ENCODE results near the gene OSBP2.

The OSBP2 gene

DNA sequence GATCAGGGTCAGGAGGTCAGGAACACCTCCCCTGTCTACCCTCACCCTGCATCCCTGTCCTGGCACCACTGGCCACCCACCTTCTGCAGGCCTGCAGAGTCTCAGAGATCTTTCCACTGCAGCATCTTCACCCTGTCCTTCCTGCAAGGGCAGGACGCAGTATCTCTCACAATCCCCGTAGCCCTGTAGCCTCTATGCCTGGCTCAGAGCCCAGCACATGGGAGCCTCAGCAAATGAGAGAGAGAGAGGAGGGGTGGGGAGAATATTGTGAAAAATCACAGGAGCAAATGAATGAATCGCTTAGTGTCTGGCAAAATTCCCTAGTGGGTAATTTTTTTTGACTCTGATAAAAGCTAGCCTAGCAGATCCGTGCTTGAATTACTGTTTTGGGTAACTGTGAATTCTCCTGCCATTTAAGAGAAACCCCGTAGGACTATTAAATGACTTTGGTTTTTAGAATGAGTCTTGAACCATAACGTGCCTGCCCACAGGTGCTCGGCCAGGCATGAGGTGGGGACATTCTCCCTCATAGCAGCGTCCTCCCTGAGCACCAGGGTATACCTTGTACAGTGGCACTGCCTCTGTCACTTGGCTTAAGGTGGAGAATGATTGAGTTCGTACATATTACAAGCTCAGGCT is 182.4 kb downstream of the OSBP2 start:
- in situ Hi-C loops (cut with MboI; ENCODE audit: low sequenced_read_pairs) = no loop called here

DNA sequence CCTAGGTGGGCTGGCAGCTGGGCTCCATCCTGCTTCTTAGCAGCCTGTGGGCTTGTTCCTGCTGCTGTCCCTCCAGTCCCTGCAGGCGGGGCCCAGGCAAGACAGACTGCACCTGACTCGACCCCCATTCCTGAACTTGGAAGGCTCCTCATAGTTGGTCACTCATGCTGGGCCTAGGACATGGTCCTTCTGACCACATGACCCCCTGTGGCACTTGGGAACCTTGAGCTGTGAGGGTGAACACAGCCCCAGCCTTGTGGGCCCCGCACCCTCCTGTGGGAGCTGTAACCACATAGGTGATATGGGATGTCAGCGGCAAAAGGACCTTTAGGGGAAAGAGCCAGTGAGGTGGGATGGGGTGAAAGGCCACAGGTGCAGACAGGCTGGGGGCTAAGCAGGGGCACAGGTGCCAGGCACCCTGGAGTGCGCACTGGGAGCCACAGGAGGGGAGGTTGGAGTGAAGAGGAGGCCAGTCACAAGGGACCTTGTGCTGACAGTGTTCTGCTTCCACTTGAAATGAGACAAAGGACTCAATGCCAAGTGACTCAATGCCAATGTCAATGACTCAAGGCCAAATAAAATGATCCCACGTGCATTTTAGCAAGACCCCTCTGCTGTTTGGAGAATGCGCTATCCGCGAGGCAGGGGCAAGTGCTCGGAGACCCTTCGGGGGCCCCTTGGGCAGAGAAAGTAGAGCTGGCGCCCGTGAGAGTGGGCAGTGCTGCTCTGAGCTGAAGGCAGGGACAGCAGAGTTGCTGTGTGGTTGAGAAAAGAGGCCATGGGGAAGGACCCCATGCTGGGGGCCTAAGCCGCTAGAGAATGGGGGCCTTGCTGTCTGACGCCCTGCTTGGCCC is 183.2 kb downstream of the OSBP2 start:
- in situ Hi-C loops (cut with MboI; ENCODE audit: low sequenced_read_pairs) = no loop called here

DNA sequence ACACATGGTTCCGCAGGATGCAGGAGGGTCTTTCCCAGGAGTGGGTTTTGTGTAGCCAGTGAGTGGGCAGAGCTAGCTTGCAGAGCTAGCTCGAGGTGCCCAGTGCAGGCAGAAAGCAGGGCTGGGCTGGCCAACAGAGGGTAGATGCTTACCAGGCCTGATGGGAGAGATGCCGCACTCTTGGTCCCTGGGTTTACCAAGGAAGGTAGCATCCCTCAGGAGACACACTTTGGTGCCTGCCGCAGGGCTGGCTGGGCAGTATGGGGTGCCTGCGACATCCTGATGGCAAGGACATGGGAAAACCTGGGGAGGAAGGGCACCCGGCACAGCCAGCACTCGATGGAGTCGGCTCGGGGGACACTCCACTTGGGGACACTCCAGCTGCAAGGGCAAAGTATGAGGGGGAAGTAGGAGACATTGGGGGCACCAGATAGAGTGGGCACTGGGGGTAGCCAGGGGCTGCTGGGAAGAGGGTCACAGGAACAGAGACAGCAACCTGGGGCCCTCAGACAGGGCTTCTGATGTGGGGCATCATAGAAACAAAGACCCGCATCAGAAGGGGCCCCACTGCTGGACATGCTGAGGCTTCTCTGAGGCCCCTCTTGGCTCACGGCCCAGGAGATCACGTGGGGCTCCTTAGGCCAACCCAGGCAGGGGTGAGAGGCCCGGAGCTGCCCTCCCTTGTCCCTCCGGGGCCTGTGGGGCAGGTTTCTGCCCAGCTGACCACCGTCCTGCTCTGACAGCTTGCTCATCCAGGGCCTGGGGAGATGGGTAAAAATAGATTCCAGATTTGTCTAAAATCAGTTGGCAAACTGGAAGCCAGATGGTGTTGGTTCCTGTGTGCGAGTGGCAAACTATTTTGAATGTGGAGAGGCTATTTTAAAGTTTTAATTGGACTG is 184.1 kb downstream of the OSBP2 start:
- in situ Hi-C loops (cut with MboI; ENCODE audit: low sequenced_read_pairs) = no loop called here

DNA sequence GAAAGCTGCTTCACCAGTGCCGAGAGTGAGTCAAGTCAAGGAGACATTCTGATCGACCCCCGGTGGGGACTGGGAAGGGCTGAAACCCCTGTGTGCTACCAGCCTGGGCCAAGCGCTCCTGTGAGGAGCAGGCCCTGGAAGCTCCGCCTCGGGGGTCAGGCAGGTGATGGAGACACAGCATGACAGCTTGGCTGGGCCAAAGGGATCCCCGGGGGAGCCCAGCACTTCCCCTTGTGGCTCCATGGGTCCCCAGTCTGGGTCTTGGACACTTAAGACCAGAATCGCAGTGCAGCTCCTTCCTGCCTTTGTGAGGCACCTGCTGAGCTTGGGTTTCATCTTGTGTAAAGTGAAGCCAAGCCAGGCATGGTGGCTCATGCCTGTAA is 184.7 kb downstream of the OSBP2 start:
- in situ Hi-C loops (cut with MboI; ENCODE audit: low sequenced_read_pairs) = no loop called here

DNA sequence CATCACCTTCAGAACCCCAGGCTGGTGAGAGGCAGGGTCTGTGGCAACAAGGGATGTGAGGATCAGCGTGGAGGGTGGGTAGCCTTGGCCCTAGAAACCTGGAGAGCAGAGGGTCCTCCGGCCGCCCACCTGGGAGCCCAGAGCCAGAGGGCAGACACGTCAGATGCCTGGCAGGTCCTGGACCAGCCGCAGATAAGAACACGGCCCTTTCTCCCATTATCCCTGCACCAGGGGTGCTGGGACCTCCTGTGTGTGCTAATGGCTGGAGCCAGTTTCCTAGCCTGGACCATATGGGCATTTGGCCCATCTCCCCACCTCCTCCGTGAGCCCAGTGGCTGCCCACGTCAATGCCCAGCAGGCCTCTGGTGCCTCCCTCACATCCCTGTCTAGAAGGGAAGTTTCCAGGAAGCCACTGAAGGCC is 185.5 kb downstream of the OSBP2 start:
- in situ Hi-C loops (cut with MboI; ENCODE audit: low sequenced_read_pairs) = no loop called here

DNA sequence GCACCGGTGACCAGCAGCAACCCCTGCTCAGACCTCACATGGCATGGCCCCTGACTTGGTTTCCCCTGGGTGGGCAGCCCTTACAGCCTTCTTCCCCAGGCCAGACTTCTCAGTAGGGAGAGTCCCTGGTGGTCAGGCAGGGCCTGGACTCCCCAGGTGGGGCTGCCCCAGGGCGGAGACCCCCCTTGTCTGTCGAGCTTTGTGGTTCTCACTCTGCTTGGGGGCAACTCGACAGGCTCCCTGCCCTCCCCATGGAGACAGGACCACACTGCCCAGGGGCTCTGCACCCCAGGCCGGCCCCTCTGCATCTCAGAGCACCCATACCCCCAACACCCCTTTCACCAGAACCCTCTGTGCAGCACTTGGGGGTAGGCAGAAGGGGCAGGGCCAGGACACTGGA is 186.2 kb downstream of the OSBP2 start:
- in situ Hi-C loops (cut with MboI; ENCODE audit: low sequenced_read_pairs) = no loop called here

DNA sequence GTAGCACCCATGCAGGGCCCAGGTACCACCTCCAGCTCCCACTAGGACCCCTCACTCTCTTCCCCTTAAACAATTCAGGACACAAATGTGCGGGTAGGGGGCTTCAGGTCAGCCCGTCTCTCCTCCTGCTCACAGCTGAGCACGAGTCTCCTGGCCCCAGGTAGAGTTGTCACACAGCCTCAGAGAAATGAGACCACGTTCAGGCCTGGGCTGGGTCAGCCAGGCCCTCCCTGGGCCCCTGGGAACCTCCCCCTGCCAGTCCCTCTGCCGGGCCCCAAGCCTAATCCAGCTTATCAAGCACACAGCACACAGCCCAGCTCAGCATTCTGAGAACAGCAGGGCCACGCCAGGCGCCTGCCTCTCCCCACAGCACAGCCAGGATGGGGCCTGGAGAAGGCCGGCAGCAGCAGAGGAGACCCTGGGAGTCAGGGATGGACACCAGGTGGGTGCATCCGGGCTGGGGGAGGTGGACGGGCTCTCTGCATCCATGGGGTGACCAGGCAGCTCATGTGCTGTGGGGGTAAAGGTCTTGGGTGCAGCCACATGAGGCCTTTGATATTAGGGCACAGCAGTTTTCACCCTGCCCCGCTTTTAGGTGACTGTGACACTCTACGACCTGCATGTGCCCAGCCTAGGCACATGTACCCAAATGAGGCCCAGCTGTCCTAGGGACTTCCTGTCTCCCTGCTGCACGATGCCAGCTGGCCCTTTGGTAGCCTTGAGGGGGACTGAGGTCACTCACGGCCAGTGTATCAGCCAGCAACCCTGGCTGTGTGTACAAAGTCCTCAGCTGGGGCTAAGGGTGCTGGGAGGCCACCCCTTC is 186.9 kb downstream of the OSBP2 start:
- in situ Hi-C loops (cut with MboI; ENCODE audit: low sequenced_read_pairs) = no loop called here

DNA sequence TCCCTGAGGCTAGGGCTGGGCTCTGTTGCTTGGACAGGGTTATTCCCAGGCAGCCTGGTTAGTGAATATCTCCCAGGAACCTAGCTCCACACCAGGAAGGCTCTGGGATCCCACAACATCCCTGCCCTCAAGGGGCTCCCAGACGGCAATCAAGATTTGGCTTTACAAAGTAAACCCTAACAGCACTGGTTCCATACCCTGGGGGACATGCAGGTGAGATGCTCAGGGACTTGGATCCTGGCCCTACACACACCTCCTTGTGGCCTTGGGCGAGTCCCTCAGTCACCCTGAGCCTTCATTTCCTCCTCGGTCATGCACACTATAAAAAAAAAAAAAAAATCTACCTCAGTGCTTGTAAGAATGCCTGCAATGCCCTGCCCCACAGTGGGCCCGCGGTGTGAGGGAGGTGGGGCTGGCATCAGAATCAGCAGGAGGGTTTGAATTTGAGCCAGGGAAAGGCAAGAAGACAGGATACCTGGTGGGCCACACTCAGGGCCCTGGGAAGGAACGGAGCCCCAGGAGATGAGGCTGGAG is 187.6 kb downstream of the OSBP2 start:
- in situ Hi-C loops (cut with MboI; ENCODE audit: low sequenced_read_pairs) = no loop called here

DNA sequence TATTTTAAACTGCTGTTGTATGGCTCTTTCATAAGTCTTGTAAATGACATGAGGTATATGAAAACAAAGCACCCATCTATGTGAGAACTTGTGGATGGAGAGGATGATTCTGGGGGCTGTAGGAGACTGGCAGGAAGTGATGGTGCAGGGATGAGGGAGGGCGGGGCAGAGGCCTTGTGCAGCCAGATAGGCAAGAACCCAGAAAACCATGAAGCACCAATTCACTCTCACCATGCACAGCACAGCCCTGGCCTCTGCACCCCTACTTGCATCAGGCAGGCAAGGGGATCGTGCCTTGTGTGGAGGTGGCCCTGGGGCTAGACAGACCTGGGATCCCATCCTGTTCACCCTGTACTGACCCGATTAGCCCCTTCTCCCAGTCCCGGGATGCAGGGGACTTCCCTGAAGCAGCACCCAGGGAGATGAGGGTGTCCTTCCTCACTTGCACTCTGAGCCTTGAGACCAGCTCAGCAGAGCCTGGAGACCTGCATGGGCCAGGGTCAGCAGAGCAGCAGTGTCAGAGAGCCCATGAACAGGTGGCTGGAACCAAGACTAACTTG is 188.4 kb downstream of the OSBP2 start:
- in situ Hi-C loops (cut with MboI; ENCODE audit: low sequenced_read_pairs) = no loop called here

DNA sequence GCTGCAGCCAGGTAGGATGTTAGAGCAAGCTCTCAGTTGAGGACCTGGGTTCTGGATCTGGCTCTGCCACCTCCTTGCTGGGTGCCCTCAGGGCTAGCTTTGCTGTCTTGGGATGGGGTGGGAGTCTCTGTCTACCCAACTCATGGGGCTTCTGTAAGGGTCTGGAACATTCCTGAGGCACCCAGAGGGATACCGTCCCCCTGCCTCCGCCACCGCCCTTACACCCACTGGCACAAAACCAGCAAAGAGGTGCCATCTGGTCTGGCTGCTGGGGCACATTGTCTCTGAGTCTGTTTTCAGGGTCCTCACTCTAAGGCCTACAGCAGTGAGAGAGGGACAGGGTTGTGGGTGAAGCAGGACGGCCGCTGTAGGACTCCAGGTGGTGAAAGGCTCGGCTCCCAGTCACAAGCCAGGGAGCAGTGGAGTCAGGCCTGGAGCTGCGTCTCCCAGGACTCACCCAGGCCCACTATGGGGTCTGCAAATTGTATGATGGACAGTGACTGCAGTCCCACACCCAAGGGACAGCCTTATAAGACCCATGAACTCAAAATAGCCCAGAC is 189.0 kb downstream of the OSBP2 start:
- in situ Hi-C loops (cut with MboI; ENCODE audit: low sequenced_read_pairs) = no loop called here

DNA sequence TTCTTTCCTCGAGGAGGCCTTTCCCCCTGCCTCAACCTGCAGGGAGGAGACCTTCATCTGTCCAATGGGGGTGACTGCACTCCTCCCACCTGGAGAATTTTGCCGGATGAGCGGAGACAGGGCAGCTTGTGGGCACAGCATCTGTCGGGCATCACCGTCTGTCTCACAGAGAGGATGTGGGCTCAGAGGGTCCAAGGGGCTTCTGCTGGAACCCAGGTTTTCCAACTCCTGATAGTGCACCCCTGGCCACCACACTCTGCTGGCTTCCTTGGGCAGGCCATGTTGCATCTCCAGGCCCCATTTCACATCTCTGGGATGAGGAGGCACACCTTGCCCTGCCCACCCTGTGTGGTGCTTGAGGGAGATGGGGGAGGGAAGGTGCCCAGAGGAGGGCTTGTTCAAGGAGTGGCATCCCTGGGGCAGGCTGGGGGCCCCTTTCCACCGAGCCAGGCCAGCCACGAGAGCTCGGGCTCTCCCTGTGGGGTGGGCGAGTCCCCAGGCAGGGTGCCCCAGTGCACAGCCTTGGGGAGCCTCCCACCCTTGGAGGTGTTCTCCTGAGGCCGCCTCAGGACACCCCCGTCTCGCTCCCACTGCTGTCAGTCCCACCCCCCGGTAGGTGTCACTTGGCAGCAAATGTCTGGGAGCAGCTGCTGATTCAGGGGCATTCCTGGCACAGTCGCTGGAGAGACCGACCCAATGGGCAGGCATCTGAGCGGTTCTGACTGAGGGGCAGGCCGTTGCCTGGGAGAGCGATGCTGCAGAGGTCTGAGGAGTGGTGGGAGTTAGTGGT is 189.7 kb downstream of the OSBP2 start:
- in situ Hi-C loops (cut with MboI; ENCODE audit: low sequenced_read_pairs) = no loop called here

DNA sequence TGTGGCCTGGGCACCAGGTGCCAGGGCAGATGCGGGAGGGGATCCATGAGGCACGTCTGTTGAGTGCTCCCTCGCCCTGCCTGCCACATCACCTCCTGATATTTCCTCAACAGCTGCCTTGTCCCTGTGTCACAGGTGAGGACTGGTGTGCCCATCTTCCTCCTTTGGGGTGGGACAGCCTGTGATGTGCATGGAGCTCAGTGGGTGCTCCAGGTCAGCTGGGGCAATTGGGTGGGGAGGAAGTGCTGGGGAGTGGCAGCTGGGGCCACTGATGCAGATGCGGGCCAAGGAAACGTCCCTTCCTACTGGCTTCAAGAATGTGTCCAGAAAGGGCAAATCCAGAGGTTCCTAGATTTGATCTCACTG is 190.3 kb downstream of the OSBP2 start:
- in situ Hi-C loops (cut with MboI; ENCODE audit: low sequenced_read_pairs) = no loop called here

DNA sequence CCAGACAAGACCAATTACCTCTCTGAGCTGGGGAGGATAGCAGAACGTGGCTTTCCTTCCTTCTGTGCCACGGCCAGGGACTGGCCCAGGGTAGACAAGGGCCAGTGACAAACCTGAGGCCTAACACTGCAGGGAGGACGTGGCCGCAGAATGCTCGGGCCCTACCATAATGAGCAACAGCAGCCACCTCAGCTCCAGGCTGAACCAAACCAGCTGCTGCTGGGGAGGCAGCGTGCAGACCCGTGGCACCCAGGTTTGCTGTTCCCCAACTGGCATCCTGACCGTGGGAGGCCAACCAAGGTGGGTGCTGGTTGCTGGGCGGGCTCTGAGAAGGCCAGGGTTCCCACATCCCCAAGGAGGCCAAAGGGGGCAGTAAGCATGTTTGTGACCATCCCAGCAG is 190.9 kb downstream of the OSBP2 start:
- in situ Hi-C loops (cut with MboI; ENCODE audit: low sequenced_read_pairs) = no loop called here

DNA sequence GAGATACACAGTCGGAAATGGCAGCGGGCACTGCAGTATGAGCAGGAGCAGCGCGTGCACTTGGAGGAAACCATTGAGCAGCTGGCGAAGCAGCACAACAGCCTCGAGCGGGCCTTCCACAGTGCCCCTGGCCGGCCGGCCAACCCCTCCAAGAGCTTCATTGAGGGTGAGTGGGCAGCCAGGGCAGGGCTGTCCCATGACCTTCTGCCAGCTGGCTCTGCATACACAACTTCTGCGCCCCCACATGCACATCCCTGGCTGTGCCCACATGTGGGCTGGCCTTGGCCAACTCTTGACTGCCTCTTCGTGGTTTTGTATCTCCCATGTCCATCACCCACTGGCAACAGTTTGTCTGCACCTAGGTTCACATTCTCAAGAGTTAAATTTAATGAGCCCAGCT is 192.8 kb downstream of the OSBP2 start:
- in situ Hi-C loops (cut with MboI; ENCODE audit: low sequenced_read_pairs) = no loop called here

DNA sequence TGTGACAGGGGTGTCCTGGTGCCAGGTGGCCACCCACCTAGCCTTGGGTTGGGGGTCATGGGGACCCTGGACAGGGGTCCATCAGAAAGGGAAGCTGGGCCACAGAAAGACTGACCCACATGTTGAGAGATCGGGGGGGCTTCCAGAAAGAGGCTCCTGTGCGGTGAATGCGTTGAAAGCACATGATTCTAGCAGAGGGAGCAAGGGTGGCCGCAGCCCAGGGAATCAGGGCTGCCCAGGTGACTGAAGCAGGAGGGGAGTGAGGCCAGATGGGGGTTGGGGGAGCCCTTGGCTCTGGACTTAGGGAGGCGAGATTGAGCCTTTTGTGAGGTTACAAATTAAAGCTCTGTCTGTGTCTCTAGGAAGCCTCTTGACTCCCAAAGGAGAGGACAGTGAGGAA is 193.2 kb downstream of the OSBP2 start:
- in situ Hi-C loops (cut with MboI; ENCODE audit: low sequenced_read_pairs) = no loop called here

DNA sequence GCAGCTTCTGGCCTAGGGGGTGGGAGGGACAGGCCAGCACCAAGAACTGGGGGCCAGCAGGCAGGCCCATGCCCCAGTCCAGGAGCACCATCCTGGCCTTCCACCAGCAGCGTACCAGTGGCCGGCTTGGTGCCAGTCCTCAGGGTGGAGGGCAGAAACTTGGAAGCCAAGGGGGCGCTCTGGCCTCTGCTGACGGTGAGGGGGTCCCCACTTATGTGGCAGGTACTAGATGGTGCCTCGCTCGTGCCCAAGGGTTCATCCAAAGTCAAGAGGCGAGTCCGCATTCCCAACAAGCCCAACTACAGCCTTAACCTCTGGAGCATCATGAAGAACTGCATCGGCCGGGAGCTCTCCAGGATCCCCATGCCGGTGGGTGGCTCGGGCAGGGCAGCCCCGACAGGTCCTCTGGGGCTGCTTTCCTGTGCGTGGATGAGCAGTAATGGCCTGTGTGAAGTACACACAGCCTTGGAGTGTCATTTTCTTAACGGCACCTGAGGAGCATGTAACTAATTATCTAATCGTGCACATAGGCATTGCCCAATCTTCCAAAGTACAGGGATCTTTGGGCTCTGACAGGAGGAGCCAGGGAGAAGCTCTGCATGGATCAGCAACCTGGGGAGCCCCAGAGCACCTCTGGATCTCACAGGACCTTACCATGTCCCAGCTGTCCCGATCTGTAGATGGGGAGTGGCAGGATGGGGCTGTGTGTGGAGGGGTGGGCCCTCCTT is 194.8 kb downstream of the OSBP2 start:
- in situ Hi-C loops (cut with MboI; ENCODE audit: low sequenced_read_pairs) = no loop called here

DNA sequence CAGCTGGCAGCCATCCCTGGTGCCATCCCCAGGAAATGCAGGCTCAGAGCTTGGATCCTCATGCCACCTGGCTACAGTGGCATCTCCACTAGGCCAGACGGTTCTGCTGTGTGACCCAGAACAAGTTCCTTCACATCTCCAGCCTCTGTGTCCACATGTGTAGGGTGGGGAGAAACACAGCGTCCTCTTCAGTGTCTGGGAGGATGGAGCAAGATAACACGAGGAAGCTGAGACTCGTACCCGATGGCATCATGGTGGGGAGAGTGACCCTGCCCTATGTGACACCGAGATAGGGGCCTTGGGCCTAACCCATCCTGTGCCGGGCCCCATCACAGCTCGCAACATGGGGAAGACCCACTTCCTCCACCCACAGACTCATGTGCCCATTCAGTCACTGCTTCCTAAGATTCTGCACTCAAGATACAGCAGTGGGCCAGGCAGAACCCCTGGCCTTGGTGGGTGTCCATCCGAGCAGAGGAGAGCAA is 195.4 kb downstream of the OSBP2 start:
- in situ Hi-C loops (cut with MboI; ENCODE audit: low sequenced_read_pairs) = no loop called here
